ENCODE results near the gene BLM. TPM values are rescaled to one million over a fixed set of nuclear protein-coding genes. Genes with fewer than 3 reads are reported as not detected.

The BLM gene
- total RNA-seq, 2 donors from 2014 or later = 29.6 to 34.9 TPM

GRCh38 chr15:90818251-90819210 is 101.4 kb downstream of the BLM start:
- 86 to 87% methylated on average over 18 to 26 of the region's 26 CpGs for WGBS, 2 experiments (ENCODE audit: insufficient coverage in 1 of 2, insufficient read length in 1 of 2)
- H3K4me1 Mint-ChIP-seq = peaks cover 31% of the 10 kb centered on the region
- H3K27me3 ChIP-seq (ENCODE audit: control insufficient read depth, insufficient read depth, low read length, poor library complexity, severe bottlenecking) = no peaks in the 10 kb centered on the region
- peaks cover 6% of the 10 kb centered on the region for H3K36me3 Mint-ChIP-seq (ENCODE audit: low read depth)
- H3K4me3 ChIP-seq (ENCODE audit: low read length) = no peak overlapping the region
- DNase-seq = peak; percentile 82
- no peaks in the 10 kb centered on the region for H3K9me3 ChIP-seq (ENCODE audit: control insufficient read depth, low read length)
- H3K4me1 ChIP-seq (ENCODE audit: control insufficient read depth, insufficient read depth, low read length) = peaks cover 11% of the 10 kb centered on the region
- TF ChIP-seq CTCF (conservative IDR thresholded peaks at IDR 0.05) = peak; percentile 70
- H3K9ac ChIP-seq (ENCODE audit: extremely low read depth, low read length, poor library complexity, severe bottlenecking) = no peak overlapping the region
- H3K27me3 Mint-ChIP-seq (ENCODE audit: insufficient read depth) = no peaks in the 10 kb centered on the region
- H3K27ac Mint-ChIP-seq = peak overlapping the region; percentile 56
- H3K4me3 Mint-ChIP-seq = no peak overlapping the region
- H3K36me3 ChIP-seq (ENCODE audit: control insufficient read depth, insufficient read depth, low read length) = peaks cover 7% of the 10 kb centered on the region
- H3K27ac ChIP-seq (ENCODE audit: low read depth, low read length) = no peak overlapping the region
- no peaks in the 10 kb centered on the region for H3K9me3 Mint-ChIP-seq

GRCh38 chr15:90819390-90819789 is 102.2 kb downstream of the BLM start:
- Histone ChIP-seq H3K36me3 (ENCODE audit: control insufficient read depth, insufficient read depth, low read length) (peaks cover 7% of the 10 kb centered on the region), H3K4me3 (ENCODE audit: low read length) (no peak overlapping the region), H3K27me3 (ENCODE audit: control insufficient read depth, insufficient read depth, low read length, poor library complexity, severe bottlenecking) (no peaks in the 10 kb centered on the region), H3K4me1 (ENCODE audit: control insufficient read depth, insufficient read depth, low read length) (peaks cover 5% of the 10 kb centered on the region), H3K9ac (ENCODE audit: extremely low read depth, low read length, poor library complexity, severe bottlenecking) (no peak overlapping the region), H3K27ac (ENCODE audit: low read depth, low read length) (no peak overlapping the region), H3K9me3 (ENCODE audit: control insufficient read depth, low read length) (no peaks in the 10 kb centered on the region)
- H3K4me3 Mint-ChIP-seq = no peak overlapping the region
- no peak for TF ChIP-seq CTCF (conservative IDR thresholded peaks at IDR 0.05)
- peaks cover 4% of the 10 kb centered on the region for H3K36me3 Mint-ChIP-seq (ENCODE audit: low read depth)
- DNase-seq = no peak
- H3K4me1 Mint-ChIP-seq = peaks cover 28% of the 10 kb centered on the region
- 83 to 91% methylated on average over 2 to 6 of the region's 6 CpGs for WGBS, 2 experiments (ENCODE audit: insufficient coverage in 1 of 2, insufficient read length in 1 of 2)
- H3K9me3 Mint-ChIP-seq = no peaks in the 10 kb centered on the region
- H3K27ac Mint-ChIP-seq = no peak overlapping the region
- no peaks in the 10 kb centered on the region for H3K27me3 Mint-ChIP-seq (ENCODE audit: insufficient read depth)

DNA sequence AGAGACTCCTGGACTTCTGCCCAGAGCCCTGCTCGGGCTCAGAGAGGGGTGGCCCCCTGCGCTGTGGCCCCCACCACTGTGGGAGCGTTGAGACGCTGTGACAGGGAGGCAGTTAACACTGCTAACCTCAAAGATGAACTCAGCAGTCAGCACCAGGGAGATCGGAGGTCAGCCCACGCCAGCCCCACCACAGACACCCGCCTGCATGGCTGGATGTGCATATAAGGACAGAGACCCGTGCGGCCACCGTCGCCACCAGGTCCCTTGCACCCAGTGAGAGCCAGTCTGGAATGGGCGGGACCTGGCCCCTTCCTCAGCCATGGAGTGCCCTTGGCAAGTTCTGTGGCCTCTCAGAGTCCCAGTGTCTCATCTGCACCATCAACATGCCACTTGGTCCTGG is 102.7 kb downstream of the BLM start:
- no peaks in the 10 kb centered on the region for H3K27me3 ChIP-seq (ENCODE audit: control insufficient read depth, insufficient read depth, low read length, poor library complexity, severe bottlenecking)
- no peaks in the 10 kb centered on the region for H3K9me3 ChIP-seq (ENCODE audit: control insufficient read depth, low read length)
- H3K36me3 Mint-ChIP-seq (ENCODE audit: low read depth) = peaks cover 4% of the 10 kb centered on the region
- no peak for DNase-seq
- H3K4me1 ChIP-seq (ENCODE audit: control insufficient read depth, insufficient read depth, low read length) = peaks cover 5% of the 10 kb centered on the region
- H3K9ac ChIP-seq (ENCODE audit: extremely low read depth, low read length, poor library complexity, severe bottlenecking) = no peak overlapping the region
- H3K27me3 Mint-ChIP-seq (ENCODE audit: insufficient read depth) = no peaks in the 10 kb centered on the region
- peaks cover 7% of the 10 kb centered on the region for H3K36me3 ChIP-seq (ENCODE audit: control insufficient read depth, insufficient read depth, low read length)
- peaks cover 25% of the 10 kb centered on the region for H3K4me1 Mint-ChIP-seq
- TF ChIP-seq CTCF (conservative IDR thresholded peaks at IDR 0.05) = no peak
- peaks cover 2% of the 10 kb centered on the region for H3K9me3 Mint-ChIP-seq
- H3K4me3 Mint-ChIP-seq = no peak overlapping the region
- no peak overlapping the region for H3K27ac Mint-ChIP-seq
- H3K27ac ChIP-seq (ENCODE audit: low read depth, low read length) = no peak overlapping the region
- no peak overlapping the region for H3K4me3 ChIP-seq (ENCODE audit: low read length)
- WGBS, 2 experiments (ENCODE audit: insufficient coverage in 1 of 2, insufficient read length in 1 of 2) = 93 to 100% methylated on average over 6 to 12 of the region's 12 CpGs

Measured in endodermal cell (in vitro differentiated cells).